Putamen (tissue), 1 donor: ENCODE measurements around the gene PDE3A.

Experiments
- DNase-seq: peaks from one replicate; pipeline ENCODE4 v3.0.0-alpha.2; 2016; ENCODE audit warnings: low spot score

PDE3A gene

DNA sequence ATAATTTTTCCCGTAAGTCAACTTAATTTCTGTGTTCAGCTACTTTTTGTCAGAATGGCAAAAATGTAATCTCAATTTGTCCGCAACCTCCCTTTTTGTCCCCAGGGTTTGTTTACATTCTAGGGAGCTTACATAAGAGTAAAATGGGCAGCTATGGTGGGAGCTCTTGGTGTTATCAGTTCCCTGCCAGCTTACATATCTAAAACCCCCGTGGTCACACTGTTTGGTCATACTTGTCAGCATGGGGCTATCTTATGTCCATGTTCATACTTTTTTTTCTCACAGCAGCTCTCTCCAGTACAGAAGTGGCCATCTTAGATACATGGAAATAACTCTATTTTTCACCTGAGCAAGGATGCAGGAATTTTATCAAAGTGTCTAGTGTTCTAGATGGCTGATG lies 343.5 kb downstream of the PDE3A start:
- no peak for DNase-seq

DNA sequence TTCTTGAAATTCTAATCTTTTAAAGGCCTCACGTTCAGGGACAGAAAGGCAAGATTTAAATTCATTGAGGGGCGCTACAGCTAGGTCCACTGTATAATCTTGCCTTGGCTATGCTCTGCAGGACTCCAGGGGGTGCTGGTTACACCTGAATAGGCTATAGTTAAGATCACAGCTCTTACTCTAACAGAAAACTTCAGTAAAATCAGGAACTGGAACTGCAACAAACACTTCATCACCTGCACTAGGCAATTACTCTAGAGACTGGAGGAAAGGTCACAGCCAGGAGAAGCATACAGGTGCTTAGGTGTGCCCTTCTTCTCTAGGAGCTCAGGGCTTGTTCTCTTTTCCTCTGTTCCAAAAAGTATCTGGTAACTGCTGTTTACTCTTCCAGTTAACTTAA lies 347.7 kb downstream of the PDE3A start:
- DNase-seq, result no peak

DNA sequence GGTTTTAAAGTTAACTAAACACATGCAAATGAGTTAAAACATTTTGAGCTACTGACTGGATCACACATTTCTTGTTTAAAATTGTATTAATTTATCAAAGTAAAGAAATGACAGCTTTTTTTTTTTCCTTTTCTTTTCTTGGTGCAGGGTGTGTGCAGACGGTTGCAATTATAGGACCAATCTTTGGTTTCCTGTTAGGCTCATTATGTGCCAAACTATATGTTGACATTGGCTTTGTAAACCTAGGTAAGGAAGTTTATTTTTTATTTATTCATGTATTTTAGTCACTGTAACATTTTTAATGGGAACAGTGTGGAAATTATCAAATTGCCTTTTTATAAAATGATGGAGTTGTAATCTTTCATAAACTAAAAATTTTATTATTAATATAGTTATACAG lies 348.6 kb downstream of the PDE3A start:
- DNase-seq, result no peak

DNA sequence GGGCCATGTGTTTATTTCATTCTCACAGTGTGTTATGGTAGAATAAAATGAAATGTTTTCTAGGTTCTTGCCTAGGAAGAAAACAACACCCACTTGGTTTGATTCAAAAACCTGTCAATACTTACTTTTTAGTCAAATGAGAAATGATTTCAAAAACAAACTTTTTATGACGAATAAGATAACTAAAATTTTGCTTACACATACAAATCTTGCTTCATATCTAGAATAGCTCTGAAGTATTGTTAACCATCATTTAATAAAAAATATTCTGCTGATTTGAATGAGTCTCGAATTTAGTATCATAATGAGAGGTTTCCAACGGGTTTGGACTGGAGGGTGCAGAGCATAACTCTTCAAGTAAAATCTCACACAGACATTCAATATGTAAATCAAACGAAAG lies 350.0 kb downstream of the PDE3A start:
- DNase-seq, result no peak

DNA sequence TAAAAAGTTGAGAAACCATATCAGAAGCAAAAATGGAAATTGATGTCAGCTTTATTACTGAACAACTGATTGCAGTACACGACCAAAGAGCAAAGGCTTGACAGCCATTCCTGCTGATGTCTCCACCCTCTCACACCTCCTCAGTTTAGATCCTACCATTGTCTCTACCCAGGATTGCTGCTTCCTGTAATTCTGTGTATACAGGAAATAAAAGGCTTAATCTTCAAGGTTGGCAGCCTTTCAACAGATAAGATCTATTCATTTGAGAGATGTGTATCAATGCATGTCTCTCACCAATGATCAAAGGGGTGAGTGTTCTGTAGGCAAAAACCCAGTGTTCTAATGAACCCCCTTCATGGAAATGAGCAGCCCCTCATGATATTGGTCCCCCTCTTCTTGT lies 353.8 kb downstream of the PDE3A start:
- DNase-seq, result no peak

DNA sequence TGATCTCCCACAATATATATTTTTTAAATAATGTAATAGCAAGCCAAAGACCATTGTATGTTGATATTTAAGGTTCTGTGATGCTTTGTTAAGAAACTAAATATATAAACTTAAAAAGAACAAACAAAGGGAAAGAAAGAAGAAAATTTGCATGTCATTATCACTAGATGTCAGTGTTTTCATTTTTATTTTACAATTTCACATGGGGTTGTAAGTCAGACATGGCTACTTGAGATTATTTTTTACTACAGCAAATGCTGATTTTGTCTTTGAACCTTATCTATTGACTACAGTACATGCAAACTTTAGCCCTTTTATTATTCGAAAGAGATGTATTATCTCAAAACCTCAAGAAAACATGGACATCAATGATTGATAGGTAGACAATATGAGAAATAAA lies 362.9 kb downstream of the PDE3A start:
- no peak for DNase-seq
